ENCODE data around the gene PIP5K1B.

The PIP5K1B gene

DNA sequence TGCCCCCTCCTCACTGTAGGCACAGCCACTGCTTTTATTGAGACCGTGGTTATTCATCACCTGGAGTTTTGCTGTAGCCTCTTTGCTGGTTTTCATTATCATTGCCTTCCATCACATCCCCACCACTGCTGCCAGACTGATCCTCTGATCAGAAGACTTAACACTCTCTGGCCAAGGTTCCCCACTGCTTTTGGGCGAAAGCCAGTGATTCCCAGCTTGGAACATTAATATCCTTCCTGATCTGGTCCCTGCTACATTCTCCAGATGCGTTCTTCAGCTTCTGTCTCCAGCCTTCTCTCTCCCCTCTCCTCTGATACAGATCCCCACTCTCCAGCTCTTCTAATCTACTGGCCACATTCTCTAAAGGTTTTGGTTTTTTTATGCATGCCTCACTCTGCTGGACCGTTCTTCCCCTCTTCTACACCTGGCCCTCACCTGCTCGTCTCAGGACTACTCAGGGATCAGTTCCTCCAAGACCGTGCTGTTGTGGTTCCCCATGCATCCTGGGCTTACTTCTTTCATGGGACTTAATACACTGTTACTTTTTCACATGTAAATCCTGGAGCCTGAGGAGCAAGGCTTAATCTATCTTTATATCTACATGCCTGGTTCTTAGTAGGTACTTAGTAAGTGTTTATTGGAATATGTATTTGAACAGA is 193.9 kb downstream of the PIP5K1B start:
- no peak for DNase-seq (ENCODE audit: low spot score)
- TF ChIP-seq, protein P1, sequence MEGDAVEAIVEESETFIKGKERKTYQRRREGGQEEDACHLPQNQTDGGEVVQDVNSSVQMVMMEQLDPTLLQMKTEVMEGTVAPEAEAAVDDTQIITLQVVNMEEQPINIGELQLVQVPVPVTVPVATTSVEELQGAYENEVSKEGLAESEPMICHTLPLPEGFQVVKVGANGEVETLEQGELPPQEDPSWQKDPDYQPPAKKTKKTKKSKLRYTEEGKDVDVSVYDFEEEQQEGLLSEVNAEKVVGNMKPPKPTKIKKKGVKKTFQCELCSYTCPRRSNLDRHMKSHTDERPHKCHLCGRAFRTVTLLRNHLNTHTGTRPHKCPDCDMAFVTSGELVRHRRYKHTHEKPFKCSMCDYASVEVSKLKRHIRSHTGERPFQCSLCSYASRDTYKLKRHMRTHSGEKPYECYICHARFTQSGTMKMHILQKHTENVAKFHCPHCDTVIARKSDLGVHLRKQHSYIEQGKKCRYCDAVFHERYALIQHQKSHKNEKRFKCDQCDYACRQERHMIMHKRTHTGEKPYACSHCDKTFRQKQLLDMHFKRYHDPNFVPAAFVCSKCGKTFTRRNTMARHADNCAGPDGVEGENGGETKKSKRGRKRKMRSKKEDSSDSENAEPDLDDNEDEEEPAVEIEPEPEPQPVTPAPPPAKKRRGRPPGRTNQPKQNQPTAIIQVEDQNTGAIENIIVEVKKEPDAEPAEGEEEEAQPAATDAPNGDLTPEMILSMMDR (IDR thresholded peaks at IDR 0.05; ENCODE audit: extremely low read depth, missing control alignments), result no peak

DNA sequence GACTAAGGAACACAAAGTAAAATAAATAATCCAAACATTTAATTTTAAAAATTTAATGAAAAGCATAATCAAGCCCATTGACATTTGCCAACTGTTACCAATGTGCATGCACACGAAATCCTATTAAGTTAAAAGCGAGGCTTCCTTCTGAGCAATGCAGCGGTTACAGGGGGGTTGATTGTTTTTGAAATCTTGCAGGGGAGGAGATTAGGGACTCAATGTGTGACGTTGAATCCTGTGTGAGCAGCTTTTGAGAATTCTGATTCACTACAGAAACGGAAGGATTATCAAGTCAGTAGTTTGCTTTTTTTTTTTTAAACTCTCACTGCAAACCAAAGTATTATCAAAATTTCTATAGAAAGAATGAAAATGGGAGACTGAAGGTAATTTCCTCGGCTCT is 199.4 kb downstream of the PIP5K1B start:
- no peak for DNase-seq (ENCODE audit: low spot score)
- TF ChIP-seq, protein P1 (IDR thresholded peaks at IDR 0.05; ENCODE audit: extremely low read depth, missing control alignments), result no peak

DNA sequence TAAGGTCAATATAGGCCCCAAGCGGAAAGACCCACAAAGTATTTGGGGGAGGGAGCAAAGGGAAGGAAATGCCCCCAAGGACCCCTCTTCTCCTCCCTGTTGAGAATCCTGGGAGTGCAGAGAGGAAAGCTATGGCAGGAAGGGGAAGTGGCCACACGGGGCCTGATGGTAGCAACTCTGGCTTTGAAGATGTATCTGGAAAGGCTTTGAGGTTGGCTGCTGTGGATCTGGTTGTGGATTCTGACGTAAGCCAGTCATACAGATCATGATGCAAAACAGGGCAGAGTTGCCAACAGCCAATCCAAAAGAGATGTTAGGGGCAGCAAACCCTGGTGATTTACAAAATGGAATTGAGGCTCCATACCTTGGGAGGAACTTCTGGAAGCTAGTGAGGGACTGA is 200.1 kb downstream of the PIP5K1B start:
- DNase-seq (ENCODE audit: low spot score), result no peak
- TF ChIP-seq, protein P1 (IDR thresholded peaks at IDR 0.05; ENCODE audit: extremely low read depth, missing control alignments), result no peak

DNA sequence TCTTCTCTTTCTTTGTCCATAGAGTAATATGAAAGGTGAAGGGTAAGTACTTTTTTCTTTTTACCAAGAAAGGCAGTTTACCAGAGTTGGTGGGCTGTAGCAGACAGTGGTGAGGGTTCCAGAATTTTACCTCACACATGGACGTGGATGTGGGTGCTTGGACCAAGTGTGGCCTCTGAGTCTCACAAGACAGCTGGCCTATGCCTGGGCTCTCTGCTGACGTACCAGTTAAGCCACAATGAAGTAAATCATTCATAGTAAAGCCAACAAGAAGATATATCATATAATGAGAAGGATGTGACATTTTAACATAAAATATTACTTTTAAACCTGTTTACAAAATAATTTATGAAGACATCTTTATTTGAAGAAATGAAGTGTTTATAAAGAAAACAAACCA is 202.9 kb downstream of the PIP5K1B start:
- TF ChIP-seq, protein P1 (IDR thresholded peaks at IDR 0.05; ENCODE audit: extremely low read depth, missing control alignments), result no peak
- DNase-seq (ENCODE audit: low spot score), result no peak

DNA sequence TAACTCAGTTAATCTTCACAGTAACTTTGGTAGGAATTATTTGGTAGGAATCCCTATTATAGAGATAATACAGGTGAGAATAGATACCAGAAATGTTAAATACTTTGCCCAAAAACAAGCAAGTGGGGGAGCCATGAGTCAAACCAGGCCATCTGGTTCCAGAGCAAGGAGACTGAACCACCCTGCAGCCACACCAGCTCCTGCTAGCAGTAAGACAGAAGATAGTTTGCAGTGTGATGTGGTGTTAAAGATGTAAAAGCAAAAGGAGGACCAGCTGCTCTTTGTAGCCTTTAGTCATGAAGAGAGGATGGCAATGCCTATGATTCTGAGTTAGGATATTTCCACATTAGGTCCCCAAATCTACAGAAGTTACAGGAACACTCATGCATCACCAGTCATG is 207.5 kb downstream of the PIP5K1B start:
- TF ChIP-seq, protein P1 (IDR thresholded peaks at IDR 0.05; ENCODE audit: extremely low read depth, missing control alignments), result no peak
- DNase-seq (ENCODE audit: low spot score), result no peak

DNA sequence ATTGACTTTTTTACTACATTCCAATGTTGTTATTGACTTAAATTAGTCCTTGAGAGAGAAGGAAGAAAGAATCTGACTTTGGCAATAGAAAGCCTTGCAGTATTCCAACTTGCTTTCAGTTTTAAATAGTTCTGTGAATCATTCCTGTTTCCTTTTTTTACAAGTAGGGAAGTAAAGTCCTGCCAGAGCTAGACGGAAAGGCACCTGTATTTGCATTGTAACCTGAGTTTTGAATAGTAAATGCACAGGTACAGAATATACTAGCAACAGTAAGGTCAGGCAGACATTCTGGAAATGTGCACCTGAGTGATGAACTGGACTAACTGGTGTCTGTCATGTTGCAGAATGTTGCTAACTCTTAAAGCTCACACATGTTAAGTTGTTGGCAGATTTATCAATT is 208.0 kb downstream of the PIP5K1B start:
- TF ChIP-seq, protein P1 (IDR thresholded peaks at IDR 0.05; ENCODE audit: extremely low read depth, missing control alignments), result no peak
- no peak for DNase-seq (ENCODE audit: low spot score)

DNA sequence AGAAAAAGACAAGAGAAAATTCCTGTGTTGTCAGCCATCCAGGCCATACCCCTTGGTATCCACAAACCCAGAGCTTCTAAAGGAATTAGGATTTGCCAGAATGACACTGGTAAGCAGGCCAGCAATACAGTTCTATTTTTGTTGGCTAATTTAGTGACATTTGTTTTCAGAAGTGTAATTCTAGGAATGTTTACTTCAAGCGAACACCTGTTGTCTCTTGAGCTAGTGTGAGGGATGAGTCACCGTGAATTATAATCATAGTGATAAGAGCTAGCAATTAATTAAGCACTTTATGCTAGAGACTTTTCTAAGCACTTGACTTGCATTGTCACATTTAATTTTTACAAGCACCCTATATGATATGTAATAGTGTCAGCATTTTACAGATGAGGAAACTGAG is 209.7 kb downstream of the PIP5K1B start:
- DNase-seq (ENCODE audit: low spot score), result no peak
- TF ChIP-seq, protein P1 (IDR thresholded peaks at IDR 0.05; ENCODE audit: extremely low read depth, missing control alignments), result no peak
